ENCODE results near the gene KIF26A.

KIF26A gene

DNA sequence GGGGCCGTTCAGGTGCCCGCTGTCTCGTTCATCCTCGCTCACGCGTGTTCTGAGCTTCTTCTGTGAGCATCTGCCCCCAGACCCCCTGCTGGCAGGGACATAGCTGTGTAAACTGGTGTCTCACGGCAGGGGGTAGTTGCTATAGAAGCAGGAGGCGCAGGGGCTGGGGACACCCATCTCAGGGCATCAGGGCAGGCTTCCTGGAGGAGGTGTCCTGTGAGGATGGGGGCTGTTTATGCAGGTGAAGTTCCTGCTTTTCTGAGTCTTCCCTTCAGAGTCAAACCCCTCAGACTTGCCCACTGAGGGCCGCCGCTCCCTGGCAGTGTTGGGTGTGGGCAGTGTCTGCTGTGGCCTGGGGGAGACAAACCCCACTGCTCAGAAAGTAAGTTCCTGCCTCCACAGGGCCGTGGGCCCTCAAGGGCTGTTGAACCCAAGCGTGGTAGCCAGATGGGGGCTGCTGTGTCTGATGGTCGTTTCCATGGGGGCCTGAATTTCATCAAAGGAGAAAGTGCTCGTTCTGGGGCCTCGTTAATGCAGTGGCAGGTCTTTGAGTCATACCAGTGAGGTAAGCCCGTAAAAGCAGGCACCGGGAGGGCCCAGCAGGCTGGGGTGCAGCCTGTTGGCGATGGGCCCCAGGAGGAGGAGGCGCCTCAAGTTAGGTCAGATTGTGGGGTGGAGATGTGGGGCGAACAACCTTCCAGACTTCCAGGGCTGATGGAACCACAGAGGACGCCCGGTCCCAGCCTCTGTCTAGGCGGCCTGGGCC, 23.4 kb downstream of the KIF26A start:
- DNase-seq, result no peak

DNA sequence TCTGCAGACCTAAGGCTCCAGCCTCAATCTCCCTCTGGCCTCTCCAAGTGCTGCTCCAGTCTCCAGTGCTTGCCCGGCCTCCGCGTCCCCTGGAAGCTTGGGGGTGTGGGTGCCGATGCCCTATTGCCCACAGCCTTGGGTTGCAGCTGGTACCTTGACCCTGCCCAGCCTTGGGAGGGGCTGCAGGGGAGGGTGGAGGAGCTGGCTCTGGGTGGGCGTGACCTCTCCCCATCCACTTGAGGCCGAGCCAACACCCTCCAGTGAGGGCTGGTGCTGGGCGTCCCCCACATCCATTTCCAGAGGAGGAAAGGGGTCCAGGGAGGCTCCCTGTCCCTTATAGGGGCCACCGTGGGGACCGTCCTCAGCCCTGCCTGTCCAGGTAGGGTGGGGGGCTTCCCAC, 24.1 kb downstream of the KIF26A start:
- DNase-seq, result no peak

DNA sequence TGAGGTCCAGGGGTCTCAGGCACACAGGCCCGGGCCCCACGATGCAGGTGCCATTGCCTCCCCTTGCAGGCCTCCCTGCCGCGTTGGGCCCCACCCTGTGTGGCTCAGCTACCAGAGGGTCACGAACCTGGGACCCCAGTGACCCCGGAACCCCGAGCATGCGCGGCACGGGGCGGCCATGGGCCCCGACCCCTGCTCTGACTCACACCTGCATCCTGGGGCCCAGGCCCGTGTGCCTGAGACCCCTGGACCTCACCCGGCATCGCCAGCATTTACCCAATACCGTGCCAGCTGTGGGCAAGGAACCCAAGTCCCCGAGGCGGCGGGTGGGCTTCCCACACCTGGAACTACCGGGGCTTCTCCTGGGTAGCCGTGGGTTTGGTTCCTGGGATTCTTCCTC, 25.2 kb downstream of the KIF26A start:
- DNase-seq, result no peak

DNA sequence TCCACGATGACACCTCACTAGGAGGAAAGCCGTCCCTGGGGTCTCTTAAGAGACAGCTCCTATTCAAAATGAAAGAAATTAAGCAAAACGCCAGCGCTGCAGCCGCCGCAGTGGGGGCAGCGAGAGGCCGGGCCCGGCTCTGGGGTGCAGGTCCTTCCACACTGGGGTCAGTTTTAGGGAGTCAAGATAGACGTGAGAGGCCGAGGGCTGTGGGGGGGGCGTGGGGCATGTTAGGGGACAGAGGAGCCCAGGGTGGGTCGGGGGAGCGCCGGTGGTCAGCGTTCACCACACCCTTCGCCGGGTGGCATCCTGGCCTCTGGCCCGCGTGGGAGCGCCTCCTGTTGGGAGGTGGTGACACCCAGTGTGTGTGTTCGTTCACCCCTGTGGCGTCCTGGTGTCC, 25.7 kb downstream of the KIF26A start:
- no peak for DNase-seq

DNA sequence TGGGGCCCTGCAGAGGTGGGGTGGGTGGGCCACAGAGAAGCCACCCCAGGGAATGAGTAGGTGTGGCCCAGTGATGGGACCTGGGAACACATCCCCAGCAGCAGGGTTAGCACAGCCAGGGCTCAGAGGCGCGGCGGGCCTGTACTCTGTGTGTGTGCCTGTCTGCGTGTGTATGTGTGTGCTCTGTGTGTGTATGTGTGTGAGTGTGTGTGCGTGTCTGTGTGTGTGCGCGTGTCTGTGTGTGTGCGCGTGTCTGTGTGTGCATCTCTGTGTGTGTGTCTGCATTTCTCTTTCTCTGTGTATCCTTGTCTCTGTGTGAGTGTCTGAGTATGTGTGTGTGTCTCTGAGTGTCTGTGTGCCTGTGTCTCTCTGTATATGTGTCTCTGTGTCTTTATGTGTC, 26.1 kb downstream of the KIF26A start:
- no peak for DNase-seq

DNA sequence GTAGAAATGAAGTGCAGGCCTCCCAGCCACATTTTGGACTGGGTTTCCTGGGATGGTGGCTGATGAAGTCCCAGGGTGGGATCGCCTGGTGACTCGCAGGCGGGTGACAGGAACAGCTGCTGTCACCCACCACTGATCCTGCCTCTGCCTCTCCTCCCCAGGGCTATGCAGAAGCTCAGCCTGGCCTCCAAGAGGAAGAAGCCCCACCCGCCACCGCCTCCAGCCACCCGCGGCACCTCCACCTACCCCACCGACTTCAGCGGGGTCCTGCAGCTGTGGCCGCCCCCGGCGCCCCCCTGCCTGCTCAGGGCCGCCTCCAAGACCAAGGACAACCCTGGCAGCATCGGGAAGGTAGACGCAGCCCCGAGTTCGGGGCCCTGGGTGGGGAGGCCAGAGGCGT, 28.3 kb downstream of the KIF26A start:
- DNase-seq, result no peak

DNA sequence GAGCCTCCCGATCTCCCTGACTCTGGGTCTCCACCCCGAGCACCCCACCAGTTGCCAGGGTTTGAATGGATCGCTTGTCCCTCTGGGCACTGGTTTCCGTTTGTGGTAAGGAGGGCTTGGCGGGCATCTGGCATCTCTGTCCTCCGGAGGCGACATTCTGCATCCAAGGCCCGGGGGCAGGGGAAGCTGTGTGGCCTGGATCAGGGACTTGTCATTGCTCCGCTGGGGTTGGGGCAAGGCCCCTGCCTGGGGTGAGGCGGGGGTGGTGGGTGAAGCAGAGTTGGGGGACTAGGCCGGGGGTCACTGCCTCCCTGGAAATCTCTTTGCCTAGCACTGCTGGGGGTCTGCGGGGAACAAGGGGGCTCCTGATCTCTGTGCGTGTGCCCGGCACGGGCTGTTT, 30.2 kb downstream of the KIF26A start:
- no peak for DNase-seq

DNA sequence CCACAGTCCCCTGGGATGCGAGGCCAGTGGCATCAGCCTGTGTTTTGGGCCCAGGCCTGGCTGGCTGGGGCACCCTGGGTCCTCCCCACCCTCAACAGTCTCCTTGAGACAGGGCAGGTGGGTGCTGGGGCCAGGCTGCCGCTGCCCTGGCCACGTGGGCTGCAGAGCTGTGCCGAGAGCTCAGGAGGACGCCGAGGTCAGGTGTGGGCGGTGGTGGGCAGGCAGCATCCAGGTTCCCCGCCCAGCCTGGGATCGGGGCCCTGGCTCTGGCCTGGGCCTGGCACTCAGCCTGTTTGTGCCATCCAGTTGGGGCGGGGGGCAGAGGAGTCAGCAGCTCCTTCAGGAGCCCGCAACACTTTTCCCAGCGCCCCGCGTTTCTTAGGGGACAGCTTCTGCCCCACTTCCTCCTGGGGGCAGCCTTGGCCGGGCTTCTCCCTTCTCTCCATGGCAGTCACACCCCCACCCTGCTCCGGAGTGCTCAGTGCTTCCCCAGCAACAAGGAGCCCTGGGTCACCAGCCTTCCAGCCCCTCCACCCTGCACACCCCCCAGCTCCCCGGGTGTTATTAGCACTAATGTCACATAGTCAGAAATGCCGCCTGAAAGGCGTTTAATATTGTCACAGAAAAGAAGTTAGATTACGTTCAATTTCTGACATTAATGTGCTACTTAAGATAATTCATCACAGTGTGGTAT, 30.8 kb downstream of the KIF26A start:
- DNase-seq, result no peak

DNA sequence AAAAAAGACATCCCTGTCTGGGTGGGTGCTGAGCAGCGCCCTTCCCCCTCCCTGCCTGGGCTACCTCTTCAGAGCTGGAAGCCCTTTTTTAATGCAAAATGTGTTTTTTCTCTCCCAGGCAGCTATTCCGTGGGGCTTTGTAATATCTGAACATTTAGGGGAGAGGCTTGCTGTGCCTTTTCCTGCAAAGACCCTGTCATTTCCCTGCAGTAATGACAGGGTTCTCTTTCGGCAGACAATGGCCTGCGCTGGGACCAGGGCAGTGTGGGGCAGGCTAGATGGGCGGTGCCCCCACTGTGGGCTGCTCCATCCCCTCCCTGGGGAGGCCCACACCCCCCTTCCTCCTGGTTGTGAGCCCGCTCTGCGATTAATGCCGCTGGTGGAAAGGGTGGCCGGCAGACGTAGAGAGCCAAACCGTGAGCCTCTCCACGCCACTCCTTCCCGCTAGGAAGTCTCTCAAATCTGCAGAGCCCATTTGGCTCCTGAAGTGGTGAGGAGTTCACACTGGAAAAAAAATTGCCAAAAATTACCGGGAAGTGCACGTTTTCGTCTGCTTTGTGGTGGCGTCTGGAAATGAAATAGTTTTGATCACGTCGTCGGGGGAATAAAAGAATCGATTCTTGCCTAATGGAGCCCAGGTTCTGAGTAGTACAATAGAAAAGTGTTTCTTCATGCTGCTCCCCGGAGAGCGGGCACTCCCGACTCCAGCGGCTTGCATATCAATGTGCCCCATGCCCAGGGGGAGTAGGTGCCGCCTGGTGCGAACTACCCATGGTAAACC, 31.5 kb downstream of the KIF26A start:
- DNase-seq, result no peak

DNA sequence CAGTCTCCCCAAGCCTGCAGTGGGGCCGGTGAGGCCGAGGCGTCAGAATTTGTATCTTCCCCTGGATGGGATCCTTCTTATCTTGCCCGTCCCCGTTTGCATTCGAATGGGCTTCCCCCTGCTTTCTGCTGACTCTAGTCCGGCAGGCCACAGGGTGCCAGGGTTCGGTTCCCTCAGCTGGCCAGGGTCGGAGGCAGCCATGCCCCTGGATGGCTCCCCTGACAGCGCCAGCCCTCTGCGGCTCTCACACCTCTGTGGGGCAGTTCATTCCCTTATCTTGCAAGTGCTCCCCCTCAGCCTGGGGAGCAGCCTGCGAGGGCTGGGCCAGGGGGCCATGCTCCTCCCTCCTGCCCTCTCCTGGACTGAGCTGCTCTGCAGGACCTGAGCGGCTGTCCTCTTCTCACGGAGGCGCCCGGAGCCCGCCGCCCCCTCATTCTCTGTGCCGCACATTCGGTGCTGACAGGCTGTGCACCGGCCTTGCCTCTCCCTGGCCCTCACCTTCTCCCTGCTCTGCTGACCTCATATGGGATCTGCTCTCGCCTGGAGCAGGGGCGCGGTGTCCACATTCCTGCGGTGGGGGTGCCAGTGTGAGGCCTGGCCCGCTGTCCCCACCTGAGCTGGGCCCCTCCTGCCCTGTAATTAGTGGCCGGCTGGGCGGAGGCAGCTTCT, 32.8 kb downstream of the KIF26A start:
- DNase-seq, result no peak

DNA sequence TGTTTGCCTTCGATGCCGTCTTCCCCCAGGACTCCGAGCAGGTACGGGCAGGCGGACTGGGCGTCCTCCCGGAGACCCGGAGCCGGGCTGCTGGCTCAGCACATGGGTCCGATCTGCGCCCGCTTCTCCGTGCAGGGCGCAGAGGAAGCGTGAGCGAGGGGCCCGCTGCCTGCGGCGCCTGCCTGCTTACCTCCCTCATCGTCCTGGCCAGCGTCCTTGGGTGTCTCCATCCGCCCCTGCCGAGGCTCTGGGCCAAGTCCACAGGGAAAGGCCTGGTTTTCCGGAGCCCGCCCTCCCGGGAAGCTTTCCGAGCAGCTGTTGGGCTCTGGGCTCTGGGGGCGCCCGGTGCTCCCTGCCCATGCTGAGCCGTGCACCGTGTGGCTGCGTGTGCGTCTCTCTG, 33.5 kb downstream of the KIF26A start:
- no peak for DNase-seq

DNA sequence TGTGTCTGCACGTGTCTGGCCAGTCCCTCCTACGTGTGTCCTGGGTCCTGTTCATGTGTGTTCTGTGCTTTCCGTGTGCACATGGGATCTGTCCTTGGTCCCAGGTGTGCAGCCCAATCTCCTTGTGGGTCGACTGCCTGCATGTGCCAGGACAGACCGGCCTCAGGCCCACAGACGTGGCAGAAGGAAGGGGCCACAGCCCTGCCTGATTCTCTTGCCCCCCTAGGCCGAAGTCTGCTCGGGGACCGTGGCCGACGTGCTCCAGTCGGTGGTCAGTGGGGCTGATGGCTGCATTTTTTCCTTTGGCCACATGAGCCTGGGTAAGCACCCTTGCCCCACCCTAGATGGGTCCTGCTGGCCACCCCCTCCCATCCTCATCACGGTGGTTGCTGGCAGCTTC, 34.0 kb downstream of the KIF26A start:
- no peak for DNase-seq

DNA sequence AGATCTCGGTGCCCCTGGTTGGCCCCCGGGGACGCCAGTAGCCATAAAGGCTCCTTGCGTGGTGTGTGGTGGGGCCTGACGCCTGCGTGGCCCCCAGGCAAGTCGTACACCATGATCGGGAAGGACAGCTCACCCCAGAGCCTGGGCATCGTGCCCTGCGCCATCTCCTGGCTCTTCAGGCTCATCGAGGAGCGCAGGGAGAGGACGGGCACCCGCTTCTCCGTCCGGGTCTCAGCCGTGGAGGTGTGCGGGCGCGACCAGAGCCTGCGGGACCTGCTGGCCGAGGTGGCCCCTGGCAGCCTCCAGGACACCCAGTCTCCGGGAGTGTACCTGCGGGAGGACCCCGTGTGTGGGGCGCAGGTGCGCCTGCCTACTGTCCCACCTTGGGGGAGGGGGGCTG, 34.5 kb downstream of the KIF26A start:
- no peak for DNase-seq

DNA sequence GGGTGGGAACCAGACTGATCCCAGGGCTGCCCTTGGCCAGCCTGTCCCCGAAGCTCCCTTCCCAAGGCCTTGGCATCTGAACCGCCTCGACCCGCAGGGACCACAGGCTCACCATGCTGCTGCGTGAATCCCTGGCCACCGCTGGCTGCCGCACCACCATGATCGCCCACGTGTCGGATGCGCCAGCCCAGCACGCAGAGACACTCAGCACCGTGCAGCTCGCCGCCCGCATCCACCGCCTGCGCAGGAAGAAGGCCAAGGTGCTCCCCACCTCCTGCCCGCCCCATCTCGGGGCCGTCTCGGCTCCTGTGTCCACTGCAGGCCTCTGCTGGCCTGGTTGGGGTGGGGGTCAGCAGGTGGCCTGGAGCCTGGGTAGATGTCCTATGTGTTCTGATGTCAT, 35.7 kb downstream of the KIF26A start:
- no peak for DNase-seq

DNA sequence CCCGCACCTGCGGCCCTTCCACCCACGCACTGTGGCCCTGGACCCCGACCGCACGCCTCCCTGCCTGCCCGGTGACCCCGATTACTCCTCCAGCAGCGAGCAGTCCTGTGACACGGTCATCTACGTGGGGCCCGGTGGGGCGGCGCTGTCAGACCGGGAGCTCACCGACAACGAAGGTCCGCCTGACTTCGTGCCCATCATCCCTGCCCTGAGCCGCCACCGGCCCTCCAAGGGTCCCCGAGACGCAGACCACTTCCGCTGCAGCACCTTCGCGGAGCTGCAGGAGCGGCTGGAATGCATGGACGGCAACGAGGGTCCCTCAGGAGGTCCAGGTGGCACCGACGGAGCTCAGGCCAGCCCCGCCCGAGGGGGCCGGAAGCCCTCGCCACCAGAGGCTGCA, 36.7 kb downstream of the KIF26A start:
- DNase-seq, result no peak

DNA sequence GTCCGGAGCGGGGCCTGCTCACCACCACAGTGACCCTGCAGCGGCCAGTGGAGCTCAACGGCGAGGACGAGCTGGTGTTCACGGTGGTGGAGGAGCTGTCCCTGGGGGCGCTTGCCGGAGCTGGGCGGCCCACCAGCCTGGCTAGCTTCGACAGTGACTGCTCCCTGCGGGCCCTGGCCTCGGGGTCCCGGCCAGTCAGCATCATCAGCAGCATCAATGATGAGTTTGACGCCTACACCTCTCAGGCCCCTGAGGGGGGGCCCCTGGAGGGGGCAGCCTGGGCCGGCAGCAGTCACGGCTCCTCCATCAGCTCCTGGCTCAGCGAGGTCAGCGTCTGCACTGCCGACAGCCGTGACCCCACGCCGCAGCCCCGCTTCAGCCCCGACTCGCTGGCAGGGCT, 37.4 kb downstream of the KIF26A start:
- no peak for DNase-seq

DNA sequence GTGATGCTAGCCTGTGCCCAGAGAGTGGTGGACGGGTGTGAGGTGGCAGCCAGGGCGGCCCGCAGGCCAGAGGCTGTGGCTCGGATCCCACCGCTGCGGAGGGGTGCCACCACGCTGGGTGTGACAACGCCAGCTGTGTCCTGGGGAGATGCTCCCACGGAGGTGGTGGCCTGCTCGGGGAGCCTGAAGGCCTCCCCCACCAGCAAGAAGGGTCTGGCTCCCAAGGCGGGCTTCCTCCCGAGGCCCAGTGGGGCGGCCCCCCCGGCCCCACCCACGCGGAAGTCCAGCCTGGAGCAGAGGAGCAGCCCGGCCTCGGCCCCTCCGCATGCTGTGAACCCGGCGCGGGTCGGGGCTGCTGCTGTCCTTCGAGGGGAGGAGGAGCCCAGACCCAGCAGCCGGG, 38.2 kb downstream of the KIF26A start:
- DNase-seq, result no peak

DNA sequence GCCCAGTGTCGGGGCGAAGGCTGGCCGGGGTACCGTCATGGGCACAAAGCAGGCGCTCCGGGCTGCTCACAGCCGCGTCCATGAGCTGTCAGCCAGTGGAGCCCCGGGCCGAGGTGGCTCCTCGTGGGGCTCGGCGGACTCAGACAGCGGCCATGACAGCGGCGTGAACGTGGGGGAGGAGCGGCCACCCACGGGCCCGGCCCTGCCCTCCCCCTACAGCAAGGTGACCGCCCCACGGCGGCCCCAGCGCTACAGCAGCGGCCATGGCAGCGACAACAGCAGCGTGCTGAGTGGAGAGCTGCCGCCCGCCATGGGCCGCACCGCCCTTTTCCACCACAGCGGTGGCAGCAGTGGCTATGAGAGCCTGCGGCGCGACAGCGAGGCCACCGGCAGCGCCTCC, 39.0 kb downstream of the KIF26A start:
- DNase-seq, result no peak

DNA sequence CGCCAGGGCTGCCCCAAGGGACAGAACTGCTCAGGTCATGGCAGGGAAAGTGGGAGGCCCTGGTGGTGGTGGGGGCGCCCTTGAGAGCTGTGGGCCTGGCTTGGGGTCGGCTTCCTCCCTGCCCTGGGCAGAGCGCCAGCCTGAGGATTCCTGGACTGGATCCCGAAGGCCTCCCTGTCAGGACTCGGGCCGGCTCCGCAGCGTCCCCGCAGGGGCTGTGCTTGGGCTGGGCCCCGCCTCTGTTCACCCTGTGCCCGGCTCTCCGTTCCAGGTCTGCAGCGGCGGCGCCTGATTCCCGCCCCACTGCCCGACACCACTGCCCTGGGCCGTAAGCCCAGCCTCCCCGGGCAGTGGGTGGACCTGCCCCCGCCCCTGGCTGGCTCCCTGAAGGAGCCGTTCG, 39.9 kb downstream of the KIF26A start:
- no peak for DNase-seq

DNA sequence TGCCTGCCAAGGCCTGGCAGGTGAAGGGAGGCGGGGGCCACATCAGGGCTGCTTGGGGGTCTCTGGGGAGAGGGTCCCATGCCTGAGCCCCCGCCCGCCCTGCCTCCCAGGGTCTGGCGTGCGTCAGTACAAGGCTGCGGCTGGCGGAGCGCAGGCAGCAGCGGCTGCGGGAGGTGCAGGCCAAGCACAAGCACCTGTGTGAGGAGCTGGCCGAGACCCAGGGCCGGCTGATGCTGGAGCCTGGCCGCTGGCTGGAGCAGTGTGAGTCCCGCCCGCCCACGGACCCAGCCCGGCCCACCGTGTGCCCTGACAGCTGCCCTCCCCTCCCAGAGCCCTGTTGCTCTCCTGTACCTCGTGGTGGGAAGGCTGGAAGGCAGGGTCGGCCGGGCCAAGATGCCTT, 40.7 kb downstream of the KIF26A start:
- DNase-seq, result no peak

DNA sequence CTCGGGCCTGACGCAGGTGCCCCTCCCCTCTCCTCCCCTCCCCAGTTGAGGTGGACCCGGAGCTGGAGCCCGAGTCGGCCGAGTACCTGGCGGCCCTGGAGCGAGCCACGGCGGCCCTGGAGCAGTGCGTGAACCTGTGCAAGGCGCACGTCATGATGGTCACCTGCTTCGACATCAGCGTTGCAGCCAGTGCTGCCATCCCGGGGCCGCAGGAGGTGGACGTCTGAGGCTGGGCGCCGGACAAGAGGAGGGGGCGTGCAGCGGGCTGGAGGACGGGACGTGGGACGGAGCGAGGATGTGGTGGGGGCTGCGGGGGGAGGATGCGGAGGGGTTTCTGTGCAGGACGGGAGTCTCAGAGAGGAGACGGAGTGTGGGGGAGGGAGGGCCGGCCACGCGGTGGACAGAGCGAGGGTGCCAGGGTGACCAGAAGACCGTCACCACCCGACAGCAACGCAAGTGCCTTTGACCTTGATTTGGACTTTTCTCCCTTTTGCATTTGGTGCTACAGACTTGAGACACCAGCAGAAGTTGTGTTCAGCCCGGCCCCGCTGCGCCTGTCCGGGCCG, 41.3 kb downstream of the KIF26A start:
- no peak for DNase-seq

DNA sequence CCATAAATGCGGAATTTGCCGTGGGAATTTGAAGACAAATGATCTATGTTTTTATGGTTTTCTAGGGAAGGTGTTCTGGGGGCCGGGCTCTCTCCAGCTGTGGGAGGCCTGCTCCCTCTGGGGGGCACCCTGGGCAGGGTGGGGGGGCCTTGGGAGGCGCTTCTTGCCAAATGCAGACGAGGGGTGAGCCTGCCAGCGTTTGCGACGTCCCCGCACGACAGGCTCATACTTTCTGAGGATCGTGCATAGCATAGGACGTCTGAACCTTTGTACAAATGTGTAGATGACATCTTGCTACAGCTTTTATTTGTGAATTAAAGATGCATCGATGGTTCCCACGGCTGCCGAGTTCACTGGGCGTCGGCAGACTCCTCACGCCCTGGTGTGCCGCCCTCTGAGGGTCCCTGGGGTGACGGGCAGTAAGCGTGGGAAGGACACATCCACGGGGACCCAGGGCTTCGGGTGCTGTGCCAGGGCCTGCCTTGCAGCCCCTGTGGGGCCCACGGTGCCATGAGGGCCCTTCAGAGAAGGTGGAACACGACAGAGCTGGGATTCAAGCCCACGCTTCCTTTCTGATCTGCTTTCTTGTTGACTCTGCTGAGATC, 42.3 kb downstream of the KIF26A start:
- no peak for DNase-seq

All from activated CD4-positive, alpha-beta T cell treated with anti-CD3 and anti-CD28 coated beads, Interleukin-2, amount 50 U/mL, for 48 hours (primary cell).